Gastroesophageal sphincter (tissue), 3 donors: ENCODE results near the gene CDYL2.

Experiments used
- EP300 ChIP-seq: sonication (generic); formaldehyde crosslinking; IDR thresholded peaks from one replicate; pipeline ENCODE4 v1.6.1; 2017; ENCODE audit warnings: antibody characterized with exemption, mild to moderate bottlenecking
- POLR2A ChIP-seq, 2 donors: fragments of 450-650 bp; IDR thresholded peaks; one replicate each; pipeline ENCODE4 v1.6.1; 2017; ENCODE audit warnings: antibody characterized with exemption in 2 of 2, mild to moderate bottlenecking in 2 of 2, moderate library complexity in 1 of 2
- POLR2AphosphoS5 ChIP-seq: sonication (generic); formaldehyde crosslinking; IDR thresholded peaks from one replicate; pipeline ENCODE4 v1.6.1; 2017; ENCODE audit warnings: antibody characterized with exemption
- TF ChIP-seq, protein P1 (sequence below), 4 experiments: fragments of 200-600 bp in 2 of 4; fragments of 450-650 bp in 2 of 4; sonication (generic) in 1 of 4; IDR thresholded peaks; one replicate each; pipeline ENCODE4 v1.5.1; 2017 to 2019; ENCODE audit warnings: antibody characterized with exemption in 4 of 4, mild to moderate bottlenecking in 2 of 4, moderate library complexity in 2 of 4

DNA sequence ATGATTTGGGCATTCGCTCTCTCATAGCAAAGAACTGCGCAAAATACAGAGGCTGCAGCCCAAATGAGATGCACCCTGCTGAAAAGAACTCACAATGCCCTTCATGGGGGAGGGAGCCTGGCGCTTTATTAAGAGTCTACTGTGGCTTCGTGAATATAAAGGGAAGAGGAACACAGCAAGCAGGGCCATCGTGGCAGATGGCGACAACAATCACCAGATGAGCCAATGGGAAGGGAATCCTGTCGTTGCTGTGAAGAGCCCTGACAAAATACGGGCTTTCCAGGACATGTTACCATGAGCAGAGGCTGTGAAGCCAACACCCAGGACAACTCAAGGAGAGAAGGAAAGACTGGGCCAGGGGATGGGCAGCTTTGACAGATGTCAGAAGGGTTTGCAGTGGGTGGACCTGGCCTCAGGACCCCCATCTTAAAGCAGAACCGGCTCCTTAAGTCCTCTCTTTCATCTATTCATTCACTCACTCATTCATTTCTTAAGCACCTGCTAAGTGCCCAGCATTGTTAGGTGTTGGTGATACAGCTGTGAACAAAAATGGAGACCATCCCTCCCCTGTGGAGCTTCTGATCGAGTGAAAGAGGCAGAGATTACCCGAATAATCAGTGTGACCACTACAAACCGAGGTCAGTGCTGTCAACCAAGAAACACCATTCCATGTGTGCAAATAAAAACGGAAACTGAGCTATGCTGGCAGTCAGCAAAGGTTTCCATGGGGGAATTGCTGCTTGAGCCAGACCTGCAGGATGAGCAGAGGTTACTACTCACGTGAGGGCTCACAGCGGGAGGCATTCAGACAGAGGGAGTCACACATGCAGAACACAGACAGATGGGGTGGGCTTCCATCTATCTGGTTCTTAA is 137.8 kb downstream of the CDYL2 start:
- TF ChIP-seq, protein P1, sequence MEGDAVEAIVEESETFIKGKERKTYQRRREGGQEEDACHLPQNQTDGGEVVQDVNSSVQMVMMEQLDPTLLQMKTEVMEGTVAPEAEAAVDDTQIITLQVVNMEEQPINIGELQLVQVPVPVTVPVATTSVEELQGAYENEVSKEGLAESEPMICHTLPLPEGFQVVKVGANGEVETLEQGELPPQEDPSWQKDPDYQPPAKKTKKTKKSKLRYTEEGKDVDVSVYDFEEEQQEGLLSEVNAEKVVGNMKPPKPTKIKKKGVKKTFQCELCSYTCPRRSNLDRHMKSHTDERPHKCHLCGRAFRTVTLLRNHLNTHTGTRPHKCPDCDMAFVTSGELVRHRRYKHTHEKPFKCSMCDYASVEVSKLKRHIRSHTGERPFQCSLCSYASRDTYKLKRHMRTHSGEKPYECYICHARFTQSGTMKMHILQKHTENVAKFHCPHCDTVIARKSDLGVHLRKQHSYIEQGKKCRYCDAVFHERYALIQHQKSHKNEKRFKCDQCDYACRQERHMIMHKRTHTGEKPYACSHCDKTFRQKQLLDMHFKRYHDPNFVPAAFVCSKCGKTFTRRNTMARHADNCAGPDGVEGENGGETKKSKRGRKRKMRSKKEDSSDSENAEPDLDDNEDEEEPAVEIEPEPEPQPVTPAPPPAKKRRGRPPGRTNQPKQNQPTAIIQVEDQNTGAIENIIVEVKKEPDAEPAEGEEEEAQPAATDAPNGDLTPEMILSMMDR (IDR thresholded peaks at IDR 0.05) = no peak
- TF ChIP-seq POLR2A (IDR thresholded peaks at IDR 0.05) (no peak), POLR2AphosphoS5 (no peak), EP300 (no peak)
